ENCODE results near the gene DPH1.

DNA sequence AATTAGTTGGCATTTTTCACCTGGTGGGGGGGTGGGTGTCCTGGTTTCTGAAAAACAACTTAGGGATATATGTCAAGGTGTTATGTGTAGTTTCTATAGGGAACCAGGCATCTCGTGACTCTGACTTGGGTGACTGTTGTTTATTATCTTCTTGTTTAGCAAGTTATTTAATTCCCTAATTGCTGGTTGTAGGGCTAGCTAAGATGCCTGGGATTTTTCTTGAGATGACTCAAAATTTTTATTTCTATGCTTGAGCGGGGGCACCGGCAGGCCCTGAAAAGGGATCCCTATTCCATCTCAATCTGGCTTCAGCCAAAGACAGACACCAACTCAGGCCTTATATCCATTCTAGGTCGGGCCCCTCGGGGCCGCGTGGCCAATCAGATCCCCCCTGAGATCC lies 3.2 kb downstream of the DPH1 start:
- TF ChIP-seq POLR2AphosphoS5 (IDR thresholded peaks at IDR 0.05; ENCODE audit: low read depth, low read length): no peak
- no peak for TF ChIP-seq POLR2A (IDR thresholded peaks at IDR 0.05; ENCODE audit: low read depth, low read length)
- no peak for TF ChIP-seq TAF1 (IDR thresholded peaks at IDR 0.05; ENCODE audit: borderline replicate concordance, low read depth, low read length)

Measured in GM12892 (cell line).